ENCODE data around the gene MAML2.

DNA sequence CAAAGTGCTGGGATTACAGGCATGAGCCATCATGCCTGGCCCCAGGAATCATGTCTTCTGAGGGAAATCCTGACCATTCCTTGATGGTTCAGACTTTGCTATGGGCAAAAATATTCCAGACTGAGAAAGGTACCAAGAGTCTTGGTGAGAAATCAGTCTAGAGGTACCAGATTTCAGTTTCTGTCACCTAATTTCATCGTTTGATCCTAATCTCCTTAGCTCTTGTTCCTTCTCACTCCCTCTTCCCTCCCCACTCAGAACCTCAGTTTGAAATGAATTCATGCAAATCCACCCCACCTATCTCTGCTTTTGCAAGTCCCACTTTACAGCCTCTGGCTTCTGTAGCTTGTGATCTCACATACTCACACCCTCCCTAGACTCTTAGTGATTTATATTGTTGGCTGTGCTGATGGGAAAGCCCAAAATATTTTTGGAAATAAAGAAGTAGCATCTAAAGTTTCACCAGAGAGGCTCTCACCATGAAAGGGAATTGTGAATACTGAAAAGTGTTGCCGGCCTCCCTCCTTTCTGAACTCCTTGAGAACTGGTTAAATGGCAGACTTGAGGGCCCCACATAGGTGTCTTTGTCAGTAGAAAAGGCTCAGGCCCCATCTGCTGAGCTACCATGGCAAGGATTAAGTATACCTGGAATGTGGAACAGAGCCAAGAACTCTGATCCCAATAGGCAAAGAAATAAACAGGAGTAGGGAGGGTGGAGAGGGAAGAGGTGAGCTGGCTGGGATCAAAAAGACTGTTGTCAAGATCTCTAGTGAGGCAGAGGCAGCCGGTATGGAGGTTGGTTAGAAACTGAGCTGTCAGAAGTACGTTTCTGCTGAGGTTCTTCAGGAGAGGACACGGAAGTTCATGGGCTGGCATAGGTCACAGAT, 228.6 kb downstream of the MAML2 start:
- TF ChIP-seq POLR2A (IDR thresholded peaks at IDR 0.05): no peak
- TF ChIP-seq, protein P1, sequence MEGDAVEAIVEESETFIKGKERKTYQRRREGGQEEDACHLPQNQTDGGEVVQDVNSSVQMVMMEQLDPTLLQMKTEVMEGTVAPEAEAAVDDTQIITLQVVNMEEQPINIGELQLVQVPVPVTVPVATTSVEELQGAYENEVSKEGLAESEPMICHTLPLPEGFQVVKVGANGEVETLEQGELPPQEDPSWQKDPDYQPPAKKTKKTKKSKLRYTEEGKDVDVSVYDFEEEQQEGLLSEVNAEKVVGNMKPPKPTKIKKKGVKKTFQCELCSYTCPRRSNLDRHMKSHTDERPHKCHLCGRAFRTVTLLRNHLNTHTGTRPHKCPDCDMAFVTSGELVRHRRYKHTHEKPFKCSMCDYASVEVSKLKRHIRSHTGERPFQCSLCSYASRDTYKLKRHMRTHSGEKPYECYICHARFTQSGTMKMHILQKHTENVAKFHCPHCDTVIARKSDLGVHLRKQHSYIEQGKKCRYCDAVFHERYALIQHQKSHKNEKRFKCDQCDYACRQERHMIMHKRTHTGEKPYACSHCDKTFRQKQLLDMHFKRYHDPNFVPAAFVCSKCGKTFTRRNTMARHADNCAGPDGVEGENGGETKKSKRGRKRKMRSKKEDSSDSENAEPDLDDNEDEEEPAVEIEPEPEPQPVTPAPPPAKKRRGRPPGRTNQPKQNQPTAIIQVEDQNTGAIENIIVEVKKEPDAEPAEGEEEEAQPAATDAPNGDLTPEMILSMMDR (IDR thresholded peaks at IDR 0.05): no peak

Measured in esophagus squamous epithelium (tissue), 4 donors.